OCI-LY1 (cell line): ENCODE measurements around the gene PREX1.

Experiments
- CTCF ChIP-seq: fragments of 200-600 bp; sonication (generic), shearing (Covaris generic); IDR thresholded peaks from 2 replicates; pipeline ENCODE4 v1.5.1; 2017; ENCODE audit warnings: mild to moderate bottlenecking, antibody characterized with exemption, low read length, moderate library complexity, mixed read lengths
- EZH2 ChIP-seq: fragments of 200-600 bp; sonication (generic), shearing (Covaris generic); IDR thresholded peaks from 2 replicates; pipeline ENCODE4 v1.8.0; 2017; ENCODE audit warnings: borderline replicate concordance, mixed run types, mild to moderate bottlenecking, antibody characterized with exemption, low read length, moderate library complexity, mixed read lengths

- no peak for TF ChIP-seq CTCF
- no peak for TF ChIP-seq EZH2
Observed at GRCh38 chr20:48706710-48707365, 121.0 kb downstream of the PREX1 start.
